ENCODE measurements around the gene NNMT.

Gene NNMT

DNA sequence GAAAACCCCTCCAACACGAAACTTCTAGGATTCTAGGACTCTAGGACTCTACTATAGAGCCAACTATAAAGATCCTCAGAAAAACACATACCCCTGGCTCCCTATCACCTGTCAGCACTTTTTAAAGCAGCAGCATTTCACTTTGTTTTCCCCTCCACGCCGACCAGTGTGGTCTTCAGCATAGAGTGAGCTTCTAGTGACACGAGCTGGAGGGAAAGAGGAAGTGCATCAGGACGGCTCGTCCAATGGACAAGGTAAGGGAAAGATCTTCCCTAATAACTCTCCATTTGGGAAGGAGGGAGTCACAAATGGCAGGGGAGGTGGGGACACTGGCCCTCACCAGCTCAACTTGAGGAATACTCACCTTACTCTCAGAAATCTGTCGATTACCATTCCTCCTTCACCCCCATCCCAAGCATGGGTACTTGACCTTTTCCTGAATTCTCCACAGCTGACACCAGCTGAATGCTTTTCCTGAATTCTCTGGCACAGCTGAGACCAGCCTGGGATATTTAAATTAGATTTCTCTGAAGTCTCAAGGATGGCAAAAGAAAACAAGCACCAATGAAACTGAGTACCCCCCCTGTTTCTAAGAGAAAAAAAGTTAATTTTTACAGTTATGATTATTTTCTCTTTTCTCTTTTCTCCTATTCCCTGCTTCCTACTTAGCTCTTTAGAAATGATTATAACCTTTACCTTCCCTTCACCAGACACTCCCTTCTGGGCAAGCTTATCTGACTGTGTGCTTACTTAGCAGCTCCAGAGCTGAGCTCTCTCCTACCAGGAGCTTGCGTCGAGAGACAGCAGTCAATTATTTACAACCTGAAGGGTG lies 33.3 kb upstream of the NNMT start:
- no peak for DNase-seq (ENCODE audit: low read depth in 2 of 2, low spot score in 1 of 2)

DNA sequence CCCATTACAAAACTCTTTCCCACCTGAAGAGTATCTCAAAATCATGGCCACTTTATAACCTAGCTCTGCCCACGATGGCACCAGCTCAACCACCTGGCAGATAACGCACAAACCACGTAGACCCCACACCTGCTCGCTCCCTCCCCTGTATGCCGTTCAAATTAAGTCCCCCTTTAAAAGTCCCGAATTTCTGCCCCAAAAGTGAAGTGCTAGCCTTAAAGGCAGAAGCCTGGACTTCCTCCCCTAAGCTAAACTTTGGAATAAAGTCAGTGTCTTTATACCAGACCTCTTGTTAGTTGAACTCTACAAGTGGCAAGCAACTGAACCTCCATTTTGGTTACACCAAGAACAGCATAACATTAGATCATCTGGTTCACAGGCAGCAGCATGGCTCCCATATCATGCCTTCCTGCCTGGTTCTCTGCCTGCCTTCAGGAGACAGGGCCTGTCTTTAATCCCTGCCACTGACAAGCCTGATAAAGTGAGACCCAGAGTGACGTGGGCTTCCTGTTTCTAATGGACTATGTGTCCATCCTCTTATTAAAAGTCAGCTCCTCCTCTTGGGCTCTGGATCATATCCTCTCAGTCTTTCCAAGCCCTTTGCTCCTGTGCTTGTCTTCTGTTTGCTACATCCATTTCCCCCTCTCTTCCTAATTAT lies 32.6 kb upstream of the NNMT start:
- no peak for DNase-seq (ENCODE audit: low read depth in 2 of 2, low spot score in 1 of 2)

DNA sequence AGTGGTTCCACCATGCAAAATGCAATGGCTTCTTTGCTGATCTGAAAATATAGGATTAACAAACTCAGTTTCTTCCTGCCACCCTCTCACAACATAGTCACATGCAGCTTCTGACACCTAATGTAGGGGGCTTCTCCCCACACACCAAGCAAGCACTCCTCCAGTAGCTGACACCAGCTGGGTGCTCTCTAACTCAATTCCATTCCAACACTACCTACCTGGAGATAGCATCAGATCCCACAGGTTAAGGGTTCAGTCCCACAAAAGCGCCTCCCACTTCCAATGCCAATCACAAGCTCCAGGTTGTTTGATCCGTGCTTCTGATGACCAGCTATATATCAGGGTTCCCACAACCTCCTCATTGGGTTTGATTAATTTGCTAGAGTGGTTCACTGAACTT lies 31.8 kb upstream of the NNMT start:
- no peak for DNase-seq (ENCODE audit: low read depth in 2 of 2, low spot score in 1 of 2)

DNA sequence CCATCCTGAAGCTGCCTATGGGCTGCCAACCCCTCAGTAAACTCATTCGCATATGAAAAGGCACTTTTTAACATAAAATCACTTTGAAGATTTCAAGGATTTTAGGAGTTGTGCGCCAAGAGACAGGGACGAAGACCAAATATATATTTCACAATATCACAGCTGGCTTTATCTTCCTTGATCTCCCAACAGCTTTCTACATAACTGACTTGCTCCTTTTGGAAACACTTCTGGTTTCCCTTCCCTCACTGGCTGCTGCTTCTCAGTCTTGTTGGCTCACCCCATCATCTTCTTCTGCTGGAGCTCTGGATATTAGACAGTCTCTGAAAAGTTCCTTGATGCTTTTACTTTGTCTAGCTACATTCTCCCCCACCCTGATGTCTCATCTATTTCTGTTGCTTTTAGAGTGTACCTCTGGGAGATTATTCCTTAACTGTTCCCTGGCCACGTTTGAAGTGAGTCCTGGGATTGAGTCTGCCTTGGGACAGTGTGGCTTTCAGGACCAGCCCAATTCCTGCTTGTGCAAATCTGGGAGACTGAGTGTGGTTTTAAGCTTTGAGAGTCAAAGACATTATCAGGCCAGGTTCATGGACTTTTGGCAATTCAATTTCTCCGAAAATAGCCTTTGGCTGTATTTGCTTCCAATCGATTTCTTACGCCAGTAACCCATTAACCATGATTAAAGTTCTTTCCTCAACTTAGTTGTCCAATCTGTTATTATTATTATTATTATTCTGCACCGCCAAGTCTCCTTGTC lies 30.9 kb upstream of the NNMT start:
- no peak for DNase-seq (ENCODE audit: low read depth in 2 of 2, low spot score in 1 of 2)

DNA sequence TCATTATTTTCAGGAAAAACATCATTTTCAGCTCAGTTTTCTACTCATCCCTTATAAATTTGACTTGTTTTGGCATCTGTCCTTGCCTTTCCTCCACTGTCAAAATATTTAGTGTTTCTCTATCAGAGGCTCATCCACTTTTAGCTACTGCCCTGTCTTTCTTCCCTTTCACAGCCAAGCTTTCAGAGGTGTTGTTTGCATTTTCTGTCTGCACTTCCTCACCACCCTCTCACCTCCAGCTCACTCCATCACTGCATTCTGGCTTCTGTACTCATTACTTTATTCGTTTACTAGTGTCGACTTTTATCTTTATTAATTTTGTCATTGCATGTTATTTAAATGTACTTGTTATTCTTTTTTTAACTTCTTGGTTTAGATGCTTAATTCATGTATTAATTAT lies 26.7 kb upstream of the NNMT start:
- no peak for DNase-seq (ENCODE audit: low read depth in 2 of 2, low spot score in 1 of 2)

DNA sequence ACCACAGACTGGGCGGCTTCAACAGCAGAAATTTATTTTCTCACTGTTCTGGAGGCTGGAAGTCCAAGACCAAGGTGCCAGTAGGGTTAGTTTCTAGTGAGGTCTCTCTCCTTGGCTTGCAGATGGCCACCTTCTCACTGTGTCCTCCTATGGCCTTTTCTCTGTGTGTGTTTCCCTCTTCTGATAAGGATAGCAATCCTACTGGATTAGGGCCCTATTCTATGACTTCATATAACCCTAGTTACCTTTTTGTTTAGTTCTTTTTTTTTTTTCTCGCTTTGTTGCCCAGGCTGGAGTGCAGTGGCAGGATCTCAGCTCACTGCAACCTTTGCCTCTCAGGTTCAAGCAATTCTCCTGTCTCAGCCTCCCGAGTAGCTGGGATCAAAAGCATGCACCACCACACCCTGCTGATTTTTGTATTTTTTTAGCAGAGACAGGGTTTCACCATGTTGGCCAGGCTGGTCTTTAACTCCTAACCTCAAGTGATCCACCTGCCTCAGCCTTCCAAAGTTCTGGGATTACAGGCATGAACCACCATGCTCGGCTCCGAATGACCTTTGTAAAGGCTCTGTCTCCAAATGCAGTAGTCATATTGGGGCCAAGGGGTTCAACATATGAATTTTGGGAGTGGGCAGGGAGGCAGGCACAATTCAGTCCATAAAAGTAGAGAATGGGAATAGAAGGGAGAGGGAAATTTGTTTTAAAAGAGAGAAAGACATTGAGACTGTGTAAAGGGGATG lies 25.5 kb upstream of the NNMT start:
- no peak for DNase-seq (ENCODE audit: low read depth in 2 of 2, low spot score in 1 of 2)

DNA sequence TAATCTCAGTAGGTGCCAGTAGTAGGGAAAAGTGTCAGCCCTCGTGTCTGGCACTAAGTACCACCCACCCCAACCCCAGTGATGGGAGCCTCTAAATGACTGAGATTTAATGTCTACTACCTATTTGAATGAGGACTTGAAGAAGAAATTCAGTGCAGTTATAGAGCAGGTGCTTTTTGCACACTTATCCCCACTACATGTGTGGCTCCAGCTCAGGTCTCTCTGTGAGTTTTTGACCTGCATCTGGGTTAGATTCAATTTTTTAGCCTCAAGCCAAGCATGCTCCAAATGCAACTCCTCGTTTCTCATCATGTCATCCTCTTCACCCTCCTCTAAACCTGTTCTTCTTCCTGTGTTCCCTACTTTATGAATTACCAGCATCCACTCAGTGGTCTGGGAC lies 24.9 kb upstream of the NNMT start:
- no peak for DNase-seq (ENCODE audit: low read depth in 2 of 2, low spot score in 1 of 2)

DNA sequence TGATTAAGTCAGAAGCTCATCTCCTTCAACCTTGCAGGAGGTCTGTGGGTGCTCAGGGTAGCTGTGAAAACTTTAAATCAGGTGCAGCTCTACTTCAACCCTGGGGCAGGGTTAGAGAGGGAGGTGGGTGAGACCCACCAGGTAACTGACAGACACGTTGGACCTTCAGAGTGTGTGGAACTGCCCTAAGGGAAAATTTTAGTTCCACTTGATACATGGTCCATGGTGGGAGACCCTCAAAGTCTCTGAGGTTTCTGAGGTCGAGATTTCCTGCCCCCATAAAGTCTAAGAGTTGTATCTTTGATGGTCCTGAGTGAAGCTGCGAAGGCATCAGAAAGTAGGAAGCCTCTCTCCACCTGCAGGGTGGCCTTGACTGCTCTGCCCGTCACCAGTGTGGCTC lies 23.9 kb upstream of the NNMT start:
- DNase-seq (ENCODE audit: low read depth in 2 of 2, low spot score in 1 of 2), result no peak

DNA sequence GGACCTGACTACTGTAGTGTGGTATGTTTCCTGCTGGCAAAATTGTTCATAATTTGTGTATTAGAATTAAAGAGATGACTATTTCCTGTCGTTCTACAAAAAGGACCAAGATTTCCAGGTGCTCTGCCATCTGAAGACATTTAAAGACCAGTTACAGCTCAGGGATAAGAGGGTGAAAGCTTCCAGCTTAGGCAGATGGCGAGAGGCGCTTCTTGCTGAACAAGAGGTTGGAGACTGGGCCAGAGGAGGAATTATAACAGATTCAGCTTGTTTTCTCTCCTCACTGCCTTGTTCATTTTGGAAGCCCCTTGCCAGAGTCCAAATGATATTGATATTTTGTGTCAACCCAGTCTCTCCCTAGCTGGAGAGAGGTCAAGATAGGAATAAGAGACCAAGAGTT lies 23.1 kb upstream of the NNMT start:
- DNase-seq (ENCODE audit: low read depth in 2 of 2, low spot score in 1 of 2), result no peak

DNA sequence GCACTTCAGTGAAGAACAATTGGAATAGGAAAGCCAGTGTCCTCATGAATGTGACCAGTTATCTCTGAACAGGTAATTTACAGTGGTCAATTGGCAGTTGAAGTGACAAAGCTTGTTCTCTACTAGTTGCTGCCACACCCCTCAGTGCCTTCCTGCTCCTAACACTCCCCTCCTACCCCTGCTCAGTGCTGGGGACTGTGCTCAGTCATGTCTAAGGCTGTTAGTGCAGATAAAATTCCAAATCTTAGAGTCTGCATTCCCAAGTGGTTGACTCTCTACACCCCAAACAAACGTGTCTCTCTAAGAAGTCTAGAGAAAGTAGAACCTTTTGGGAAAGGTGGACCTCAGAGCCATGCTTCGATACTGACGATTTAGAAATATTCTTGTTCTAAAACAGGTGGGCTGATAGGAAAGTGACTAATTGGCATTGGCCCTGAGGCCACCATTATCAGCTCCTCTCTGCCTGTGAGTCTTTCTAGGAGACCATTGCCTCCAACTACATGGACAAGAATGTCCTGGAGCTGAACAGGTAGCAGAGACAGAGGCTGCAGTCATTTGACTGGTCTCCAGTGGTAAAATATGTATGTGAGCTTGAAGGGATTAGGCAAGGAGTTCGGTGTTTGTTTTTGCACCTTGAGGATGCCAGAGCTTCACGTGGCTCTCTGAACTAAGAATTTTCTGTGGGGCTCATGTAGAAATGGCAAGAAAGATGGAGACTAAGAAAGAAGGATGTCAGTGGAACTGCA lies 22.1 kb upstream of the NNMT start:
- DNase-seq (ENCODE audit: low read depth in 2 of 2, low spot score in 1 of 2), result no peak

DNA sequence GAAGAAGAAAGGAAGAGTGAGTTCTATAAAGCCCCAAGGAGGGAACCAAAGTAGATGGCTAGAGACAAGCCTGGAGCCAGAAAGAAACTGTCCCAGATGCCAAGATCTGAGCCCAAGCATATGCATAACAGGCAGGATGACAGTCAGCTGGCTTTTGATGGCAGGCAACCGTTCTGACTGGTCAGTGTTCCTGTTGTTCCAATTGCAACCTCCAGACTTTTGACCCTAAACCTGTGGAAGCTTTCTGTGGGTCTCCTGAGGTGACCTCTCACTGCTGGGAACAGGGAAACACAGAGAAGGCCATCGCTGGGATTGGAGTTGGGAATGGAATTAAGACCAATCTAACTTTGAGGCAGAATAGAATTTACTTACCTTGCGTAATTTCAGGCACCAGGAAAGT lies 21.6 kb upstream of the NNMT start:
- no peak for DNase-seq (ENCODE audit: low read depth in 2 of 2, low spot score in 1 of 2)

DNA sequence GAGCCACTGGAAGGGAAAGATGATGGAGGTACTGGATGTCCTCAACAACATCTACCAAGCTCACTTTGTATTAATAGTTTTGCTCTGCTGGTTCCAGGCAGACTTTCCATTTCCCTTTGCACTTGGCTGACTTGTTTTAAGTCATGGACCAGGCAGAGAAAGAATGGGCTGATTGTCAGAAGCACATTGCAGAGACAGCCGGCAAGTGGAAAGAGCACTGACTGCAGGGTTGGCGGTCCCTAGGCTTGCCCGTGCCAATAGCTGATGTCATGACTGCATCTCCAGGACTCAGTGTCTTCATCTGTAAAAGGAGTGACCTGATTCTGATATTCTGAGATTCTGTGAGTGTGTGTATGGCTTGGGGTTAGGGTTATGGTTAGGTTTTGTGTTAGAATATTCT lies 20.9 kb upstream of the NNMT start:
- no peak for DNase-seq (ENCODE audit: low read depth in 2 of 2, low spot score in 1 of 2)

DNA sequence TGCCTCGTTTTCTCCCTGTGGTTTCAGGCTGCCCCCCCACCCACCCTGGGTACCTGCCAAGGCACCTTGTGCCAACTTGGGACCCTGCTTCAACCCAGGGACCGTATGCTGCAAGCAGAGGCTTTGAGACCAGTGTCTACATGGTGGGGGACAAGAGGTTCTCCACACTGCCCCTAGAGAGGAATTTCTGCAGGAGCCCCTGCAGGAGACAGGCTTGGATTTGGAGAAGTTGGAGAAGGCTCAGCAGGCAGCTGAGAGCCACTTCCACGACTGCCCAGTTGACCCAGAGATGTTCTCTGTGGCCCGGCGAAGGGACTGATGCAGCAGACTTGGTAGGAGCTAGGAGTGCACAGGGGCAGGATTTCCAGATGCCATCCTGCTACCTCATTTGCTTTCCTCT lies 20.1 kb upstream of the NNMT start:
- DNase-seq (ENCODE audit: low read depth in 2 of 2, low spot score in 1 of 2), result no peak

DNA sequence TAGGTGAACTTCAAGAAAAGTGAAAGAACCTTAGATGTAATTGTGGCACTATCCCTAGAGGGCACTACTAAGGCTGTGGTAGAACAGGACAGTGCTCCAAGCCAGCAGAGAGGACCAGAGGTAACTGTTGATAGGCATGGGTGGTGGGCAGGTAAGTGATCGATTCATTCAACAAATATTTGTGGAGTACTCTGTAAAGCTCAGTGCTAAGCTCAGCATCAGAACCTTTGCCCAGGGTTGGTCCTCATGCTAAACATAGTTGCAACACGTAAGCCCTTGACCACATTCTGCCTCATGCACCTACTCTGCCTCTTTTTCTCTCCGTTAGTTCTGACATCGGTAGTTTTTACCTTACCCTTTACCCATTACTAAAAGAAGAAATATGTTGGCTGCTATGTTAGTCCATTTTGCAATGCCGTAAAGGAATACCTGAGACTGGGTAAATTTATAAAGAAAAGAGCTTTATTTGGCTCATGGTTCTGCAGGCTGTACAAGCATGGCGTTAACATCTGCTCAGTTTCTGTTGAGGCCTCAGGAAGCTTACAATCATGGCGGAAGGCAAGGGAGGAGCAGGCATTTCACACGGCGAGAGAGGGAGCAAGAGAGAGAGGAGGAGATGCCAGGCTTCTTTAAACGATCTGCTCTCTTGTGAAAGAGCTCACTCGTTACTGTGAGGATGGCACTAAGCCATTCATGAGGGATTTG lies 18.4 kb upstream of the NNMT start:
- no peak for DNase-seq (ENCODE audit: low read depth in 2 of 2, low spot score in 1 of 2)

DNA sequence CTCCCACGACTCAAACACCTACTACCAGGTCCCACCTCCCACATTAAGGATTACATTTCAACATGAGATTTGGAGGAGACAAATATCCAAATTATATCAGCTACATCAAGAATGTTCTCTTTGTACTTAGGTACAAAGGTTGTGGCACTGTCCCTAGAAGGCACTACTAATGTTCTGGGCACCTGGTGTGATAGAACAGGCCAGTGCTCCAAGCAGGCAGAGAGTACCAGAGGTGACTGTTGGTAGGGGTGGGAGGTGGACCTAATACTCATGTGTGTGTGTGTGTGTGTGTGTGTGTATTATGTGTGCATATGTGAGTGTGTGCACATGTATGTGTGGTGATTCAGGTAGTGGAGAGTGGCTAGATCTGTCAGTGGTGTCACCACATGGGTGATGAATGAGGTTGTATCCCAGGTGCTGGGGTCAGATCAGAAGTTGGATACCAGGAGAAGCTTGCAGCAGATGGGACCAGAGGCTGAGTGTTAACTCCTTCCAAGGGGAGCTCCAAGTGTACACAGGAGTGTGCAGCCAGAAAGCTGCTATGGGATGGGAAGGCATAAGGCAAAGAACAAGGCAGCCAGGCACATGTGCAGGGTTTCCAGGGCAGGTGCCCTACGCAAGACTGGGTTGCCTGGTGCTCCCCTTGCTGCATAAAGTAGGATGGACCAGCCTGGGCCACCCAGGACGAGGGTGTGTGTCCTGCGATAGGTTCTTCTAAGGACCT lies 17.7 kb upstream of the NNMT start:
- DNase-seq (ENCODE audit: low read depth in 2 of 2, low spot score in 1 of 2), result no peak

DNA sequence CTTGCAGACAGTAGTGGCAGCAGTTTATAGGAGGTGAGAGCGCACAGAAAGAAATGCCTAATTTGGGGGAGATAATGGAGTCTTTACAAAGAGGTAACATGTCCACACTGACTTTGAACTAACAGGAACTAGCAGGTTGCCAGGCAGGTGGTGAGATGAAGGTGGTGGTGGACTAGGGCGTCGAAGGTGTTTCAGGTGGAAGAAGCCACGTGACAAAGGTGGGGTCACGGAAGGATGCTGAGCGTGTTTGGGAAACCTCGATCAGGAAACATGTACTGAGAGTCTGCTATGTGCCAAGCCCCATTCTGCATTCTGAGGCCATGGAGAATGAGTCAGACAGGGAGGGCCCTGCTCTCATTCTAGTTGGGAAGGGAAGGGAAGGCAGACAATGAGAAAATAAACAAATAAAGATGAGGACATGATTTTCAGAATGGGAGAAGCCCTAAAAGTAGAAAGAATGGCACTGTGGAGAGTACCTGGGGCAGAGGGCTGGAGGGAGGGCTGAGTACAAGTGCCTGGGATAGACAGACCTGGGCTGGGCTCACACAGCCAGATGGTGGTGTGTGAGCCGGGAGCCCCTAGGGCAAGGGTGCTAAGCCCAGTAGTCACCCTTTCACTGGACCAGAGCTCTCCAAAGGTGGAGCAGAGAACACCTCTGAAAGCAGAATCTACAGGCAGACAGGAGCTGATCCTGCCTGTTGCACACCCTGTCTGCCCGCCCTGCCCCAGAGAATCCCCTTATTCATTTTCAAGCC lies 16.2 kb upstream of the NNMT start:
- DNase-seq (ENCODE audit: low read depth in 2 of 2, low spot score in 1 of 2), result no peak

DNA sequence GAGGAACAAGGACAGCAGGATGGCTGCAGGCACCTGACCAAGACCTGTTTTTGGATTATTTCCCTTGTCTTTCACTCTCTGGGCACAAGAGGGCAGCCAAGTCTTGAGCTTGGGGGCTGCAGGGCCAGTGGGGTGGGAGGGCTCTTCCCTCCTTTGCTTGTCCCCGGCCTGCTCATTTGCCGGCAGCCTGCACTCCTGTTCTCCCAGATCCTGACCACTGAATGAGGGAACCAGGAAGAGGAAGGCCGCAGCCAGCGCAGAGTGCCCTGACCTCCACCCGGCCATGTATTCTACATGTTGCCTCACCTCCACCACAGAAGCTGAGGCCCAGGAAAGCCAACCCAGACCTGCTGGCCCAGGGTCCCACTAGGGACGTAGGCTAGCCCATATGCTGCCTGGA lies 15.5 kb upstream of the NNMT start:
- DNase-seq (ENCODE audit: low read depth in 2 of 2, low spot score in 1 of 2), result no peak

DNA sequence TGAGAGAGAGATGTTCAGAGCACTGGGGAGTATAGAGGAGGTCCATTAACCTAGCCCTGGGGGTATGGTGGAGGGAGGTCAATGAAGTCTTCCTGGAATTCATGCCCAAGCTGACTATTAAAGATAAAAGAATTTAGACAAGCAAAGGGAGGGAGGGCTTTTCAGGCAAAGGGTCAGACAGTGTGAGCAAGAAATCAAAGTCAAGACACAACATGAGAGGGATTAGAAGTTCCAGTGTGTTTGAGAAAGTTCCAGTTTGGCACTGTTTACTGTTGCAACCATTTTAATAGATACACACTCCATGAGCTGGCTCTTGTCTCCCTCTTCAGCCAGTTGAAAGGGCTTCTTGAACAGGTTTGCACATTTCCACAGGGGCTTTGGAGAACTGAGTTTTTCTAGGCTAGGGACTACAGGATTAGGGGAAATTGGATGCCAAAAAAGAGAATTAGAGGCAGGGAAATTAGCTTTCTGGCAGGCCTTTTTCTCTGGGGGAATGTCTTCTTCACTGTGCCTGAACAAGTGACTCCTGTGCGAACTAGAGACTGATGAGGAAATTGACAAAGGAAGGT lies 14.7 kb upstream of the NNMT start:
- no peak for DNase-seq (ENCODE audit: low read depth in 2 of 2, low spot score in 1 of 2)

DNA sequence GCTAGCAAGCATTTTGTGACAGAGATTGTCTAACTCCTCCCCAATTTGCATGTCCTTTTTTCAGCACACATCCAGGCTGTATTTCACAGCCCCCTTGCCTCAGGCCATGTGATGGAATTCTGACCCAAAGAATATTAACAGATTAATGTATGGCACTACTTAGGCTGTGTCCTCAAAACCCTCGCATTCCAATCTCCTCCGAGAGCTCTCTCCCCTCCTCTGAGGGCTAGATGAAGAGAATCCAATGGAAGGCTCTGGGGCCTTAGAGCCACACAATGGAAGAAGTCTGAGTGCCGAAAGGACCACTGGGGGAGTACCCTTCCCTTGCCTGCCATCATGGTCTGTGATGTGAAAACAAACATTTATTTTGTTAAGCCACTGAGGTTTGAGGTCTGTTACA lies 13.7 kb upstream of the NNMT start:
- DNase-seq (ENCODE audit: low read depth in 2 of 2, low spot score in 1 of 2), result no peak
